Measurements from ENCODE around the gene BPGM. TPM values are rescaled to one million over a fixed set of nuclear protein-coding genes. Genes with fewer than 3 reads are reported as not detected.

Gene BPGM
- total and polyA plus RNA-seq, 7 donors = 9.0 to 22.8 (median 14.8) TPM

GRCh38 chr7:134648456-134648855 is 1.8 kb downstream of the BPGM start:
- DNase-seq = no peak
- Histone ChIP-seq H3K9me3 (no peaks in the 10 kb centered on the region), H3K4me1 (peaks cover 0 to 30% (median 15%) of the 10 kb centered on the region in 4 donors), H3K4me3 (no peak overlapping the region), H3K27me3 (no peaks in the 10 kb centered on the region), H3K36me3 (no peaks in the 10 kb centered on the region), H3K27ac (no peak overlapping the region)
- WGBS, 2 donors = 91 to 93% methylated on average over 6 of the region's 6 CpGs
- TF ChIP-seq EP300 (IDR thresholded peaks at IDR 0.05) (no peak), CTCF (IDR thresholded peaks at IDR 0.05) (no peak), POLR2AphosphoS5 (IDR thresholded peaks at IDR 0.05) (no peak), POLR2A (IDR thresholded peaks at IDR 0.05) (no peak)
- intact Hi-C loops (cut with DNase I) = loop anchor here (5.0 kb wide), 1 partner anchor 499 kb away; the partner anchor contains the start of gene TMEM140

- Histone ChIP-seq H3K27me3 (no peaks in the 10 kb centered on the region), H3K4me3 (no peak overlapping the region), H3K9me3 (no peaks in the 10 kb centered on the region), H3K4me1 (peaks cover 0 to 30% (median 15%) of the 10 kb centered on the region in 4 donors), H3K27ac (no peak overlapping the region), H3K36me3 (no peaks in the 10 kb centered on the region)
- intact Hi-C loops (cut with DNase I) = loop anchor here (5.0 kb wide), 1 partner anchor 498 kb away; the partner anchor contains the start of gene TMEM140
- TF ChIP-seq POLR2A (IDR thresholded peaks at IDR 0.05) (no peak), EP300 (IDR thresholded peaks at IDR 0.05) (no peak), POLR2AphosphoS5 (IDR thresholded peaks at IDR 0.05) (no peak), CTCF (IDR thresholded peaks at IDR 0.05) (no peak)
- no peak for DNase-seq
- WGBS, 2 donors = 72 to 82% methylated on average over 3 of the region's 3 CpGs
Measured at GRCh38 chr7:134649226-134649775, 2.6 kb downstream of the BPGM start.

GRCh38 chr7:134651991-134652390 is 5.3 kb downstream of the BPGM start:
- Histone ChIP-seq H3K27ac (no peak overlapping the region), H3K36me3 (no peaks in the 10 kb centered on the region), H3K9me3 (no peaks in the 10 kb centered on the region), H3K4me1 (peaks cover 0 to 16% (median 6%) of the 10 kb centered on the region in 4 donors), H3K27me3 (no peaks in the 10 kb centered on the region), H3K4me3 (no peak overlapping the region)
- intact Hi-C loops (cut with DNase I) = loop anchor here (2.0 kb wide), 1 partner anchor 17 kb away; no protein-coding TSS in a partner anchor
- no peak for TF ChIP-seq POLR2AphosphoS5 (IDR thresholded peaks at IDR 0.05)
- no peak for TF ChIP-seq EP300 (IDR thresholded peaks at IDR 0.05)
- no peak for TF ChIP-seq POLR2A (IDR thresholded peaks at IDR 0.05)
- no peak for TF ChIP-seq CTCF (IDR thresholded peaks at IDR 0.05)
- WGBS, 2 donors = 90 to 92% methylated on average over 4 of the region's 4 CpGs
- DNase-seq = no peak

- DNase-seq = no peak
- peaks cover 0 to 4% (median 0%) of the 10 kb centered on the region in 4 donors for H3K4me1 ChIP-seq
- intact Hi-C loops (cut with DNase I) = no loop called here
- TF ChIP-seq POLR2A (IDR thresholded peaks at IDR 0.05) (no peak), POLR2AphosphoS5 (IDR thresholded peaks at IDR 0.05) (no peak), CTCF (IDR thresholded peaks at IDR 0.05) (no peak), EP300 (IDR thresholded peaks at IDR 0.05) (no peak)
- no peaks in the 10 kb centered on the region for H3K9me3 ChIP-seq
- H3K36me3 ChIP-seq = no peaks in the 10 kb centered on the region
- no peak overlapping the region for H3K27ac ChIP-seq
- 52 to 76% methylated on average over 4 of the region's 4 CpGs for WGBS, 2 donors
- no peak overlapping the region for H3K4me3 ChIP-seq
- no peaks in the 10 kb centered on the region for H3K27me3 ChIP-seq
Measured at GRCh38 chr7:134654104-134654775, 7.6 kb downstream of the BPGM start.
